OCI-LY3 (cell line): ENCODE data around the gene SLC35B2.

Experiments used
- H2AFZ ChIP-seq: fragments of 200-600, 300-600 bp; shearing (Covaris generic); 2 replicates; pipeline ENCODE4 v1.6.0; 2014; ENCODE audit warnings: antibody characterized with exemption, low read depth, low read length
- H3K27ac ChIP-seq: fragments of 200-600, 300-600 bp; sonication (generic); 2 replicates; pipeline ENCODE4 v1.5.1; 2014; ENCODE audit warnings: mild to moderate bottlenecking, low read length, moderate library complexity, mixed read lengths
- H3K27me3 ChIP-seq: fragments of 200-600, 300-600 bp; sonication (generic); 2 replicates; pipeline ENCODE4 v1.6.1; 2014; ENCODE audit warnings: low read depth, low read length, mixed read lengths
- H3K36me3 ChIP-seq: fragments of 200-600, 300-600 bp; sonication (generic); replicated peaks from 2 replicates; pipeline ENCODE3; 2014; ENCODE audit warnings: low read depth, low read length, mixed read lengths
- H3K4me1 ChIP-seq: fragments of 300-600, 200-600 bp; sonication (generic); 2 replicates; pipeline ENCODE4 v1.6.1; 2014; ENCODE audit warnings: low read length, mixed read lengths
- H3K4me2 ChIP-seq: fragments of 200-600, 300-600 bp; sonication (generic); 2 replicates; pipeline ENCODE4 v1.6.1; 2014; ENCODE audit warnings: low read length, mixed read lengths
- H3K4me3 ChIP-seq: fragments of 300-600, 200-600 bp; sonication (generic); 2 replicates; pipeline ENCODE4 v1.5.1; 2014; ENCODE audit warnings: antibody characterized with exemption, mild to moderate bottlenecking, low read length, moderate library complexity
- H3K79me2 ChIP-seq: fragments of 300-600, 200-600 bp; shearing (Covaris generic); 2 replicates; pipeline ENCODE4 v1.6.1; 2014; ENCODE audit warnings: mild to moderate bottlenecking, low read length, mixed read lengths
- H3K9ac ChIP-seq: fragments of 300-600, 200-600 bp; shearing (Covaris generic); 2 replicates; pipeline ENCODE4 v1.6.0; 2014; ENCODE audit warnings: mild to moderate bottlenecking, low read length, moderate library complexity
- H3K9me3 ChIP-seq: fragments of 200-600, 300-600 bp; shearing (Covaris generic); 2 replicates; pipeline ENCODE4 v1.6.1; 2014; ENCODE audit warnings: low read length, mixed read lengths; ENCODE audit not compliant: insufficient read depth
- H4K20me1 ChIP-seq: fragments of 200-600, 300-600 bp; sonication (generic); 2 replicates; pipeline ENCODE4 v1.6.1; 2016; ENCODE audit warnings: low read length, mixed read lengths; ENCODE audit not compliant: insufficient read depth
- CTCF ChIP-seq: fragments of 200-600, 300-600 bp; sonication (generic); IDR thresholded peaks from 2 replicates; pipeline ENCODE4 v1.5.1; 2014; ENCODE audit warnings: antibody characterized with exemption, low read length, low read depth
- EZH2phosphoT487 ChIP-seq: fragments of 200-600 bp; shearing (Covaris generic); IDR thresholded peaks from 2 replicates; pipeline ENCODE4 v1.6.1; 2018; ENCODE audit warnings: antibody characterized with exemption, mixed run types, low read depth

Gene SLC35B2

GRCh38 chr6:44211284-44211683, 46.0 kb downstream of the SLC35B2 start:
- H3K36me3 ChIP-seq = no peaks in the 10 kb centered on the region
- no peak overlapping the region for H2AFZ ChIP-seq
- H3K9ac ChIP-seq = no peak overlapping the region
- H3K27ac ChIP-seq = no peak overlapping the region
- H3K79me2 ChIP-seq = no peaks in the 10 kb centered on the region
- TF ChIP-seq EZH2phosphoT487 (no peak), CTCF (no peak)
- H3K4me3 ChIP-seq = no peak overlapping the region
- H3K27me3 ChIP-seq = no peaks in the 10 kb centered on the region
- no peaks in the 10 kb centered on the region for H3K9me3 ChIP-seq
- H3K4me1 ChIP-seq = peaks cover 16% of the 10 kb centered on the region
- no peaks in the 10 kb centered on the region for H4K20me1 ChIP-seq
- H3K4me2 ChIP-seq = no peak overlapping the region

- H3K4me3 ChIP-seq = no peak overlapping the region
- H3K27me3 ChIP-seq = 0 out of 2 replicates have a peak, but pooled peaks cover 4% of the 10 kb centered on the region
- no peaks in the 10 kb centered on the region for H3K36me3 ChIP-seq
- TF ChIP-seq EZH2phosphoT487 (no peak), CTCF (no peak)
- H3K9me3 ChIP-seq = no peaks in the 10 kb centered on the region
- H3K4me2 ChIP-seq = no peak overlapping the region
- no peaks in the 10 kb centered on the region for H3K79me2 ChIP-seq
- H3K9ac ChIP-seq = no peak overlapping the region
- H2AFZ ChIP-seq = no peak overlapping the region
- no peak overlapping the region for H3K27ac ChIP-seq
- peaks cover 17% of the 10 kb centered on the region for H3K4me1 ChIP-seq
- no peaks in the 10 kb centered on the region for H4K20me1 ChIP-seq
Measured at GRCh38 chr6:44207966-44208365, 49.4 kb downstream of the SLC35B2 start.
